ENCODE measurements around the gene TAPT1.

The TAPT1 gene

GRCh38 chr4:16125571-16126445 is 100.5 kb downstream of the TAPT1 start:
- no peak for DNase-seq

- DNase-seq, result no peak
These were observed 102.0 kb downstream of the TAPT1 start for GRCh38 chr4:16124232-16124631.

GRCh38 chr4:16123356-16124084 is 102.8 kb downstream of the TAPT1 start:
- no peak for DNase-seq

- DNase-seq, result no peak
These were observed 103.5 kb downstream of the TAPT1 start for GRCh38 chr4:16122784-16123183.

- no peak for DNase-seq
These were observed 104.0 kb downstream of the TAPT1 start for GRCh38 chr4:16122308-16122711.

GRCh38 chr4:16120720-16121119 is 105.6 kb downstream of the TAPT1 start:
- no peak for DNase-seq

GRCh38 chr4:16119981-16120380 is 106.3 kb downstream of the TAPT1 start:
- DNase-seq, result no peak

GRCh38 chr4:16118090-16118489 is 108.2 kb downstream of the TAPT1 start:
- no peak for DNase-seq

- no peak for DNase-seq
These were observed 109.1 kb downstream of the TAPT1 start for GRCh38 chr4:16117164-16117563.

GRCh38 chr4:16116493-16116990 is 109.7 kb downstream of the TAPT1 start:
- DNase-seq, result no peak

GRCh38 chr4:16116019-16116418 is 110.3 kb downstream of the TAPT1 start:
- DNase-seq, result no peak

- DNase-seq, result no peak
These were observed 111.7 kb downstream of the TAPT1 start for GRCh38 chr4:16114546-16114945.

GRCh38 chr4:16113741-16114140 is 112.5 kb downstream of the TAPT1 start:
- DNase-seq, result no peak

GRCh38 chr4:16111533-16111932 is 114.7 kb downstream of the TAPT1 start:
- no peak for DNase-seq

- no peak for DNase-seq
These were observed 115.5 kb downstream of the TAPT1 start for GRCh38 chr4:16110661-16111290.
